Ecto neural progenitor cell (in vitro differentiated cells): Measurements from ENCODE around the gene KIF6.

Experiments used
- DNase-seq: peaks from one replicate; pipeline ENCODE4 v3.0.0-alpha.2; 2018; ENCODE audit warnings: low spot score

The KIF6 gene

DNA sequence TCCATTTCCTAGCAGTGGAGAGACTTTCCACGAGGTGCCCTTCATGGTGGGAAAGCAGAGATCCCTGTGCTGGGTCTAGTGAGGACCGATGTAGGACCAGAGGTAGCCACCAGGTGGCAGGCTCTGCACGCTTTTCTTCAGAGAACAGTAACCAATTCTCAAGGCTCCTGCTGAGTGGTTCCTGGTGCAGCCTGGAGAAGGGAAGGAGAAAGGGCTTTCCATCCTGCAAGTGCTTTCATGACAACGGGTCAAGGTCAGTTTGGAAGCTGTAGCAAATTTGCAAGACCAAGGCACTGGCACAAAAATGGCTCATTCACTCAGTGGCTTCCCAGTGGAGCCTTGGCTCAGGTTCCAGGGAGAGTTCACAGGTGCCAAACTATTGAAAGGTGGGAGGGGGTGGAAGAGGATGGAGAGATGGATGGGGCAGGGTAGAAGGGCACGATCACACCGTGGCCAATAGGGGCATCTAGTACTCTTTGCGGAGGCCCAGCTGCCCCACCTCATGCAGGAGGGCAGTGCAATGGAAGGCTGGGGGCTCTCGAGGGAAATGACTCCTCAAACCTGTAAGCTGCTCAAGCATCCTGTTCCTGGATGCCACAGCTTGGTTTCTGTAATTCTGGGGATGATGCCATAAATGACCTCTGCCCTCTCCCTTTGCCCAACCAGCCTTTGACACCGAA lies 377.2 kb downstream of the KIF6 start:
- DNase-seq: peak; percentile 79

DNA sequence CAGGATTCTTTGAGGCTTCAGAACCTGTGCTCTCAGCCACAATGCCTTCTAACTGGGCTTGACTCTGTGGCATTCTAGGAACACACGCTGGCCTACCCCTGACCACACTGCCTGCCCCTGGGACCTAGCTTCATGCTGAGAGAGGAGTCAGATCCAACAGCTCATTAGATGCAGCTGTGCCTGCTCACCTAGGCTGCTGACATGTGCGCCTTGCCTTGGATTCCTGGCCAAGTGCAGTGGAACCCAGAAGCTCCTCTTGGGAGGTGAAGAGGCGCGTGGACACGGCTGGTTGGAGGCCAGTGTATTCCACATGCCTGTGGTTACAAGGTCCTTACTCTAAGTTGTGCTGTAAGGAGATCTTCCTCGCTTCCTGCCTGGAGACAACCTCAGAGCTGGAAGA lies 378.0 kb downstream of the KIF6 start:
- no peak for DNase-seq

DNA sequence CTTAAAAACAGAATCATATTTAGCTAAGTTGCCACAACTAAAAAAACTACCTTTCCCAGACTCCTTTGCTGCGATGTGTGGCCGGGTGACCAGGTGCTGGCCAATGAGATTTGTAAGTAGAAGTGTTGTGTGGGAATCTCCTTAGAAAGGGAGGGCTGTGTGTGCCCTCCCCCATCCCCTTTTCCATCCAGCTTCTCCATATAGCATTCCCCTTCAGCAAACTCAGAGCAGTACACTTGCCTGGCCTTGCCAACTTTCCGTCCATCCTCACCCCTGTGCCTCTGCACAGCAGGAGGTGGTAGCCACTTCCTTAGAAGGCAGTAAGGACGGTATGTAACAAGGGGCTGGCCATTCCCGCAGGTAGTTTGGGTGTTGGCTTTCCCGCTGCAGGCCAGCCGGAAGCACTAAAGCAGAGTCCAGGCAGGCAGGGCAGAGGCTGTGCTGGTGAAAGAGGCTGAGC lies 380.4 kb downstream of the KIF6 start:
- no peak for DNase-seq

- no peak for DNase-seq
Measured at GRCh38 chr6:39343396-39343870, 381.8 kb downstream of the KIF6 start.

- no peak for DNase-seq
Measured at GRCh38 chr6:39342692-39343395, 382.4 kb downstream of the KIF6 start.

GRCh38 chr6:39341937-39342336 lies 383.3 kb downstream of the KIF6 start:
- no peak for DNase-seq

- DNase-seq: no peak
Measured at GRCh38 chr6:39341352-39341751, 383.9 kb downstream of the KIF6 start.

DNA sequence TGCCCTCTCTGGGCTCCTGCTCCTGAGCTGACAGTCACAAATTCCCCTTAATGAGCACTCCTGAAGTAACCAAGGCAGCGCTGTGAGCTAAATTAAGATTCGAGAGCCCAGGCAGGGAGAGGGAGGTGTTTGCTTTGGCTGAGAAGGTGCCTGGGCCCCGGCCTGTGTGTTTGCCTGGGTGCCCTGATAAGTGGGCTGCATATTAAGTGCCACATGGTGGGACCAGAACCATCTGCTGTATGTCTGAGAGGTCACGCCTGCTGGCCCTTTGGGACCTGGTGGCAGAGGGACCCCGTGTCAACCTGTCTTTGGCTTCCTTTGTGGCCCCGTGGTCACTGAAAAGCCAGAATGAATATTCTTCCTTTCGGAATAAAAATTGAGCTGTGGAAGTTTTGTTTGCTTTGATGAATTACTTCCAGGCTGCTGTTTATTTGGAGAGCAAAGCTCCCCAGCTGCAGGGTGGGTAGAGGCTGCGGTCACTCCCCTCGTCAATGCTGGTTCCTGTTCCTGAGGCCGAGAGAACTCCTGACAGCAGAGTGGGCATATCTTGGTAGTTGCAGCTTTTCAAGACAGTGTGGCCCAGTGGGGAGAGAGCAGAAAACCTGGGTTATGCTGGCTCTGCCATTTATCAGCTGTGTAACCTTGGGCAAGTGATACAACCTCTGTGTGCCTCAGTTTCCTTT lies 385.2 kb downstream of the KIF6 start:
- no peak for DNase-seq

DNA sequence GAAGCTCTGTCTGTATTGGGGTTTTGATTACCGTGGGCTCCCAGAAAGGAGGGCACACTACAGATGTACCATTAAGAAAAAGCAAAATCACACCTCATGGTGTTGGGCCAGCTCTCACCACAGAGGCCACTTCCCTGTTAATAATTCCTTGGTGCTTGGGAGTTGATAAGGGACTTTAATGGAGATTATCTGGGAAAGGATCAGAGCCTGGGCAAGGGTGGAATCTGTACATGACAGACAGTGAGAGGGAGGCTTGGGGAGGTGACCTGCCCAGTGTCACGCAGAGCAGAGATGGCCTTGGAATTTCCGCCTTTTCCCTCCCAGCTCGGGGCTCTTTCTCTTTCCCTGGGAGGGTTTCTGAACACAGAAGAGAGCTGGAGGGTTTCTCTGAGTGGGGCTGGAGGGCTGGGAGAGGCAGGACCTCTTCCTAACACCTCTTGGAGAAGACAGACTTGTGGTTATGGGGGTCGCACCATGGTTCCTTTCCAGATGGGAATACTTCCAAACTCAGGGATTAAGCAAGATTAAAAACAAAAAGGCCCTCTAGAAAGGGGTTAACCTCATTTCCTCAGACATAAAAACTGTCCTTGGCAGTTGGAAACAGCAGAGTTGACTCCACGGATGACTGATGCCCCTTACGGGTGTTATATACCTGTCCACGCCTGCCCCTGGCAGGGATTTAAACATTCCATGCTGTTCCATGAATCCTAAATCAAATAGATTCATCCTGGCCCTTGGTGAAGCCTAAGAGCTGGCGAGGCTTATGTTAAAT lies 385.9 kb downstream of the KIF6 start:
- no peak for DNase-seq

- no peak for DNase-seq
Measured at GRCh38 chr6:39338397-39338796, 386.8 kb downstream of the KIF6 start.

DNA sequence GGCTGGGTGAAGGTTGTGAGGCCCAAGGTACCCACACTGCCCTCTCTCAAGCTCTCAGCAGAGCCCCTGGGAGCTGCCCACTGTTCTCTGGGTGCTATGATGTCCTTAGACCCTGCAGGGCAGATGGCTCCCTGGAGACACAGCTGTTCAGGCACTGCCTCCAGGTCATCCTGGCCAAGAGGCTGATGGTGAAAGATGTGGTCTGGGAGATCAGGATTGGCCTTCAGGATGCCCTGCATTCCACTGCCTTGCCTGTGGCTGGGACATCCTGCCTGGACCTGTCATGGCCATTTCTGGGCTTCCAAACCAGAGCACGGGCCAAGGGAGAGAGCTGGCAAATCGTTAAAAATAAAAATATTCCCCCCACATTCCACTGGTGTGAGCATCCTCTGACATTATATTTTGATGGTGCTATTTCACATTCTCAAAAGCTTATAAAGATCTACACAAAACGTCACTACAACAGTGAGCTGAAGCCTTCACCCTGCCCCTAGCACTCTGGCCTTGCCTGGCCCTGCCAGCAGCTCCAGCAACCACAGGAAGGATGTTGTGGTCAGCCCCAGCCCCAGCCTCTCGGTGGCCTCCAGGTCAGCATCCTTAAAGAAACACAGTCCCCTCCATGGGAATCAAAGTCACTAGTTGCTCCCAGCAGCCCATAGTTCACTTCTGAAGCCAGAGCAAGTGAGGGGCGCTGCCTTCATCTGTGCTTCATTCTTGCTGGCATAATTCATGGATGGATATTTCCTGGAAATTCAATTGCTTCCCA lies 389.2 kb downstream of the KIF6 start:
- no peak for DNase-seq

GRCh38 chr6:39333644-39334438 lies 391.4 kb downstream of the KIF6 start:
- no peak for DNase-seq

- DNase-seq: no peak
Measured at GRCh38 chr6:39330476-39330875, 394.7 kb downstream of the KIF6 start.

- DNase-seq: no peak
Measured at GRCh38 chr6:39330057-39330456, 395.2 kb downstream of the KIF6 start.

- DNase-seq: no peak
Measured at GRCh38 chr6:39328066-39328465, 397.1 kb downstream of the KIF6 start.

- DNase-seq: no peak
Measured at GRCh38 chr6:39327507-39327906, 397.7 kb downstream of the KIF6 start.

DNA sequence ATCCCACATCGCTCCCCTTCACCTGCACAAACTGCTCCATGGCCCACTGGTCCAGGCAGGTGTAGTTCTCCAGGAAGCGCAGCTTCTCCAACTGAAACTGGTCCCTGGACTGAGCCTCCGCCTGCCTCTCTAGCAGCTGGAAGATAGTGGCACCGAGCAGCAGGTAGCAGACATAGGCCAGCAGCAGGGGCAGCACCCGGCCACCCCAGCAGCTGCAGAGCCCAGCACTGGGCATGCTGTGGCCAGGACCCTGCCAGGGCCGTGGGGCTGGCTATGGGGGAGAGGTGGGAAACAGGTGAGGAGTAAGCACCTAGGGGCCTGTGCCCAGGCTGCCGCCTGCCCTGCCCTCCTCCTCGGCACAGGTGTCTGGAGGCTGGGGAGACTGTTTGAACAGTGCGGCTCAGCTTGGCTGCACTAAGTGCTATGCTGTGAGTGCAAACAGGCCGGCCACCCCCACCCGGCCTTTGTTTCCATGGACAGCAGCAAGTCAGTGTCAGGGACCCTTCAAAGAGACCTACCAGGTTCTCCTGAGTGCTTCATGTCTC lies 402.8 kb downstream of the KIF6 start, which contains the start of gene KCNK16:
Gene KCNK16, minus strand, starts transcription at position 397 of the 545 bp plus-strand sequence. Its CDS starts 162 bp downstream, at position 235.
- no peak for DNase-seq

DNA sequence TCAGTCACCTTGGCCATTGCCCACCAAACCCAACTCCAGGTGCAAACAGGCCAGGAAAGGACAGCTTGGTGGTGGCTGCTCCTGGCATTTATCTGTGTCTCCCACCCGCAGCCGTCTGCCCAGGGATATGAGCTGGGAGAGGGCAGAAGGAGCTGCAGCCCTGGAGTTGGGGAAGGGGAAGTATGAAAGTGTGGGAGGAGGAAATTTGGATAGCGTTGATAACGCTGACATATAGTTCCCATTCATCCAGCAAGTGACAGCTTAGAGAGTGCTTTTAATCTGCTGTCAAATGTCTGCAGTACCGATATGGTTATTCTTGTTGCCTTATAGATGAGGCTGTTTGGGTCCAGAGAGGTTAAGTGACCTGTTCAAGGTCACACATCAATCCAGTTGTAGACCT lies 403.4 kb downstream of the KIF6 start:
- DNase-seq: no peak

DNA sequence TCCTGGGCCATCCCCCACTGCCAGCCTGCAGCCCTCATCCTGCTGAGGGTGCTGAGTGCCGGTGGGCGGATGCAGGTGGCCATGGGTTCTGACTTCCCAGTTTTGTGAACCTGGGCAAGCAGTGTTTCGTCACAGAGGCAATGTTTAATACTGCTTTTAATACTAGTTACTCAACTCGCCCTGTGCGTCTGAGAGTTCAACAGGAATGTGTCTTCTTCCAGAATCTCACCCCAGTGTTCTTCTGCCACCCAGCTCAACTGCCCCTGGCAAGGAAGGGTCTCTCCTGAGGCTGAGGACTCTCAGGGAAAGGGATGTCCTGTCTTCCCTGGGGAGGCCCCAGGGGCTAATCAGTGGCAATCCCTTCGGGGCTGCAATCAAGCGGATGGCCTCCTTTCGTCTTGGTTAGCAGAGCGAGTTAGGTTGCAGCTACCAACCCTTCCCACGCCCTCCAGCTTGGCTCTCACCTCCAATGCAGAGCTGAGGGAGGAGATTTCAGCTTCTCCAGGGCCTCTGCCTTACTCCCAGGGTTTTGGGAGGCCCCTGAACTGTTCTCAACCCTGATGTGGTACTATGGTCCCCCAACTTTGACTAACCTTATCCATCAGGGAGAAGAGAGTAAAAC lies 404.7 kb downstream of the KIF6 start:
- DNase-seq: no peak
